ENCODE measurements around the gene SPRR2D. TPM values are rescaled to one million over a fixed set of nuclear protein-coding genes. Genes with fewer than 3 reads are reported as not detected.

Gene SPRR2D
- total and polyA plus RNA-seq, 2 of the 4 experiments (the other 2 are of a cell fraction): not detected

GRCh38 chr1:152993186-152993585, 47.7 kb downstream of the SPRR2D start:
- no peak overlapping the region for H2AK9ac ChIP-seq (replicated peaks; ENCODE audit: low read depth, low read length, poor library complexity)
- H3K4ac ChIP-seq (ENCODE audit: low read depth, low read length): no peak overlapping the region
- H3K79me1 ChIP-seq (ENCODE audit: low read depth in 1 of 2, low read length in 2 of 2): no peaks in the 10 kb centered on the region
- no peak overlapping the region for H3K56ac ChIP-seq (ENCODE audit: extremely low read depth, insufficient read depth, low read length)
- no peak overlapping the region for H3K4me2 ChIP-seq (ENCODE audit: low read depth, low read length)
- no peak overlapping the region for H3K14ac ChIP-seq (replicated peaks; ENCODE audit: low read depth, low read length)
- no peak overlapping the region for H2BK120ac ChIP-seq (ENCODE audit: low read depth, low read length)
- dilution Hi-C loops (cut with HindIII; ENCODE audit: low sequenced_read_pairs, unreplicated experiment) (no loop called here), in situ Hi-C loops (cut with MboI; ENCODE audit: low sequenced_read_pairs) (no loop called here), intact Hi-C loops (cut with micrococcal nuclease) (no loop called here)
- H3K4me1 ChIP-seq (ENCODE audit: control insufficient read depth, insufficient read depth, low read length): no peaks in the 10 kb centered on the region
- H2AK5ac ChIP-seq (ENCODE audit: low read depth, low read length): no peak overlapping the region
- H3K23ac ChIP-seq (ENCODE audit: low read depth, low read length): no peak overlapping the region
- no CpG with 5 or more reads among the region's 6 CpGs for WGBS, 2 experiments (ENCODE audit: extremely low coverage in 2 of 2, insufficient read length in 1 of 2)
- H3K36me3 ChIP-seq (ENCODE audit: control insufficient read depth, insufficient read depth, low read length): no peaks in the 10 kb centered on the region
- ATAC-seq (ENCODE audit: low read depth) (no peak), DNase-seq (no peak)
- no peak overlapping the region for H4K8ac ChIP-seq (ENCODE audit: low read depth in 2 of 2, low read length in 2 of 2)
- H3K18ac ChIP-seq (ENCODE audit: low read depth, low read length): no peak overlapping the region
- TF ChIP-seq ELK1 (IDR thresholded peaks at IDR 0.05; ENCODE audit: borderline replicate concordance, low read depth, low read length) (no peak), RCOR1 (IDR thresholded peaks at IDR 0.05; ENCODE audit: insufficient replicate concordance, low read length) (no peak), RFX5 (IDR thresholded peaks at IDR 0.05; ENCODE audit: low read depth, low read length) (no peak), USF2 (IDR thresholded peaks at IDR 0.05; ENCODE audit: low read depth, low read length) (no peak), CTCF (conservative IDR thresholded peaks at IDR 0.05; ENCODE audit: low read depth, low read length) (no peak), POLR2A (IDR thresholded peaks at IDR 0.05; ENCODE audit: low read depth, low read length) (no peak), MXI1 (IDR thresholded peaks at IDR 0.05; ENCODE audit: borderline replicate concordance, low read depth, low read length) (no peak), MAZ (IDR thresholded peaks at IDR 0.05; ENCODE audit: borderline replicate concordance, low read depth, low read length) (no peak), MAFK (IDR thresholded peaks at IDR 0.05; ENCODE audit: low read depth, low read length) (no peak), BHLHE40 (IDR thresholded peaks at IDR 0.05; ENCODE audit: low read depth, low read length) (no peak), RAD21 (IDR thresholded peaks at IDR 0.05; ENCODE audit: low read length) (no peak), CEBPB (IDR thresholded peaks at IDR 0.05; ENCODE audit: low read depth, low read length) (no peak), CHD1 (IDR thresholded peaks at IDR 0.05; ENCODE audit: low read depth, low read length) (no peak)
- H3K9ac ChIP-seq (ENCODE audit: low read depth, low read length): no peak overlapping the region
- H3K4me3 ChIP-seq (ENCODE audit: insufficient read depth, low read depth, low read length): no peak overlapping the region
- no peak overlapping the region for H2AFZ ChIP-seq (replicated peaks; ENCODE audit: low read length, poor library complexity)
- H2BK5ac ChIP-seq (ENCODE audit: low read depth, low read length, poor library complexity, severe bottlenecking): no peak overlapping the region
- ChIA-PET POLR2A (ENCODE audit: unreplicated experiment) (no interaction called here), CTCF (no interaction called here)
- H3K9me1 ChIP-seq (ENCODE audit: insufficient read depth, low read length): no peaks in the 10 kb centered on the region
- no peaks in the 10 kb centered on the region for H4K20me1 ChIP-seq (ENCODE audit: insufficient read depth, low read length)
- no peak overlapping the region for H4K5ac ChIP-seq (ENCODE audit: low read depth, low read length)
- no TSS peak for BruUV-seq (replicated peaks)
- no peaks in the 10 kb centered on the region for H3K9me3 ChIP-seq (ENCODE audit: control insufficient read depth, insufficient read depth, low read length)
- no peaks in the 10 kb centered on the region for H3K27me3 ChIP-seq (ENCODE audit: control insufficient read depth, insufficient read depth, low read length)
- no peak overlapping the region for H2BK15ac ChIP-seq (ENCODE audit: low read depth, low read length)
- no peak overlapping the region for H3K27ac ChIP-seq (ENCODE audit: insufficient read depth, low read length)
- no peak overlapping the region for H2BK20ac ChIP-seq (ENCODE audit: low read depth, low read length)
- H4K91ac ChIP-seq (ENCODE audit: insufficient read depth, low read depth, low read length): no peak overlapping the region

Measured in IMR-90 (cell line).